Ramos (cell line): ENCODE results near the gene MRPL52.
"Not testable (repeated sequence)": the region's sequence is repeated elsewhere in the genome, so short reads cannot be mapped to it uniquely, and the experiment has no call there.

Experiments
- in situ Hi-C: fragments of 300-500 bp; cut with MboI; formaldehyde crosslinking; loops from one replicate; pipeline ENCODE4 v1.14.3; 2022; ENCODE audit warnings: low sequenced_read_pairs; ENCODE audit not compliant: unreplicated experiment

The MRPL52 gene

DNA sequence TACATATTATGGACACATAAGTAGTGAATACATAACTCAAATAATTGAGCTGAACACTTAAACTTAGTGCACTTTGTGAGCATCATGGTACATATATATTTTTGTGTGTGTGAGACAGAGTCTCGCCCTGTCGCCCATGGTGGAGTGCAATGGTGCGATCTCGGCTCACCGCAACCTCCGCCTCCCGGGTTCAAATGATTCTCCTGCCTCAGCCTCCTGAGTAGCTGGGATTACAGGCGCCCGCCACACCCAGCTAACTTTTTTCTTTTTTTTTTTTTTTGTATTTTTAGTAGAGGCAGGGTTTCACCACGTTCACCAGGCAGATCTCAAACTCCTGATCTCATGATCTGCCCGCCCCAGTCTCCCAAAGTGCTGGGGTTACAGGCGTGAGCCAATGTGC lies 22.5 kb downstream of the MRPL52 start:
- in situ Hi-C loops: not testable (repeated sequence)

DNA sequence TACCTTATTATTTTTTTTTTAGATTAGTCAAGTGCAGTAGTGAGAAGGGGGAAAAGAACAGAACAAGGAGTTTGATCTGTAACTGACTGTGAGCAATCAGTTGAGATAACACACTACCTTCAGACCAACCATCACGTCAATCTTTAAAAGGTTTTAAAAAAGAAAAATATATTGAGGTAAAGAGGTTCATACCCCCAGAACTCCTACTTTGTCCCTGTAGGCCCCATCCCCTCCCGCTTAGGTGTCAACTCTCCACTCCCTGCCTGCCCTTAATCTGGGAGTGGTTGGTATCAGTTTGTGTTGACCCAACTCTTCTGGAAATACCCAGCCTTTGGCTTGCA lies 22.9 kb downstream of the MRPL52 start:
- in situ Hi-C loops: no loop called here

DNA sequence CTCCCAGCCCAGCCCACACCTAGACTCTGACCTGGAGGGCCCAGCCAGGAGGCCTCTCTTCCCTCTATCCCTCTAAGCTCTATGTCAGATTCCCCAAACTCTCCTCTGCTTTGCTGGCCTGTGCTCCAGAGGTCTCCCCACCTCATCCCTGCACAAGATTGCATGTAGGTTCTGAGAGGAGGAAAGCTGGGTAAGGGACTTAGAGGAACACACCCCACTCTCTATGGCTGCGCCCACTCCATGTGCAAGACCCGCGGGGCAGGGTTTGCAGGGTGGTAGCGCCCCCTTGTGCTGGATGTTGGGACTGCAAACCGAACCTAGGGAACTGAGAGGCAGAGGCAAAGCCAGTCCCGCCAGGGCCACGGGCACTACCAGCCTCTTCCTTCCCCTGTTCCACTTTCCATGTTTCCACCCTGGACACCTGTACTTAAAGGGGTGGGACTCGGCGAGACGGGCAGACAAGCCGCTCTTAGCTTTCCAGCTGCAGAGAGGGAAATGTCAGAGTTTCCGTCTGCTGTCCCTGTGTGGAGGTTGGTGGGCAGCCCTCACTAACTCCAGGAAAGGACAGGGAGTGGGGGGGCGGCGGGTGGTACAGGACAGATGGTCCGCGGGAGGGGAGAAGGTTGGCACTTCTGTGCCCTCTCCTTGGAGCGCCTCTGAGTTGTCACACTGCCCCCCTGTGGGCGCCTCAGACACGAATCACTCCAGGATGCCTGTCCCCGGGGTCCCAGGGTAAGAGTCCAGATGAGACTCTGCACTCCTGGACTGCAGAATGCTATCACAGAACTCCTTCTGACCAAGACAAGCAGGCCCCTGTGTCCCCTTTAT lies 23.5 kb downstream of the MRPL52 start:
- in situ Hi-C loops: no loop called here

DNA sequence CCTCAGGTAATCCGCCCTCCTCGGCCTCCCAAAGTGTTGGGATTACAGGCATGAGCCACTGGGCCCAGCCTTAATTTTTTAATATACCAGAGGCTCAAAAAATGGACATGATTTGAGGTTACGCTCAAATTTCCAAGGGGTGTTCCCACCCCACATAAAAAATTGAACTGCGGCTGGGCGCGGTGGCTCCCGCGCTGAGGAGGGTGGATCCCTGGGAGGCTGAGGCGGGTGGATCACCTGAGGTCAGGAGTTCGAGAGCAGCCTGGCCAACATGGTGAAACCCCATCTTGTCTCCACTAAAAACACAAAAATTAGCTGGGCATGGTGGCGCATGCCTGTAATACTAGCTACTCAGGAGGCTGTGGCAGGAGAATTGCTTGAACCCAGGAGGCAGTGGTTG lies 24.6 kb downstream of the MRPL52 start:
- in situ Hi-C loops: not testable (repeated sequence)

DNA sequence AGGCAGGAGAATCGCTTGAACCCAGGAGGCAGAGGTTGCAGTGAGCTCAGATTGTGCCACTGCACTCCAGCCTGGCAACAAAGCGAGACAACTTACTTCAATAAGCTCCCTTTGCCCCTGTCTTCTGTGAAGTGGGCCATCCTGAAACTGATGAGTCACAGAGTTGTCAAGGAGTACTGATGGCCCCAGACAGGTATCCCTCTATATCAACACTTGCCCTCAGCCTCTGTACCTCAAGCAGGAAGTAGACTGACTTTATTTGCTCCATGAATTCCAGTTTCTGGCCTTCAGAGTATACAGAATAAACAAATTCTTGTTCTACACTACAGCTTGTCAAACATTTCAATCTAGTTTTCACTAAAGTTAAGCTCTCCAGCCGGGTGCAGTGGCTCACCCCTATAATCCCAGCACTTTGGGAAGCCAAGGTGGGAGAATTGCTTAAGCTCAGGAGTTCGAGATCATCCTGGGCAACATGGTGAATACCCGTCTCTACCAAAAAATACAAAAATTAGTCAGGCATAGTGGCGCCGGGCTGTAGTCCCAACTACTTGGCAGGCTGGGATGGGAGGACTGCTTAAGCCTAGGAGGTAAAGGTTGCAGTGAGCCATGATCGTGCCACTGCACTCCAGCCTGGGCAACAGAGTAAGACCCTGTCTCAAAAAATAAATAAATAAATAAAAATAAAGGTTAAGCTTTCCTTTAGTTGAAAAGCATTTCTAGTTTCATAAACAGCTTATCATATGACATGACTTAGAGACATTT lies 25.5 kb downstream of the MRPL52 start:
- in situ Hi-C loops: loop anchor here (5.0 kb wide), 1 partner anchor 278 kb away; no protein-coding TSS in a partner anchor

DNA sequence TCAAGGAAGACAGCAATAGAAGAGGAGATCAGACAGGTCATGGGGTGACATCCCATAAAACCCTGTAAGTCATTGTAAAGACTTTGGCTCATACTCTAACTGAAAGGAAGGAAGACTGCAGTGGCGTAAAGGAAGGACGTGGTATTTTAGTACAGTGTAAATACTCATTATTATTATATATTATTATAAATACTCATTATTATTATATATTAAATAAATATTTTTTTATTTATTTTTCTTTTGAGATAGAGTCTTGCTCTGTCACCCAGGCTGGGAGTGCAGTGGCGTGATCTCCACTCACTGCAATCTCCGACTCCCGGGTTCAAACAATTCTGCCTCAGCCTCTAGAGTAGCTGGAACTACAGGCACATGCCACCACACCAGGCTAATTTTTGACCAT lies 26.7 kb downstream of the MRPL52 start:
- in situ Hi-C loops: loop anchor here (5.0 kb wide), 1 partner anchor 279 kb away; no protein-coding TSS in a partner anchor

DNA sequence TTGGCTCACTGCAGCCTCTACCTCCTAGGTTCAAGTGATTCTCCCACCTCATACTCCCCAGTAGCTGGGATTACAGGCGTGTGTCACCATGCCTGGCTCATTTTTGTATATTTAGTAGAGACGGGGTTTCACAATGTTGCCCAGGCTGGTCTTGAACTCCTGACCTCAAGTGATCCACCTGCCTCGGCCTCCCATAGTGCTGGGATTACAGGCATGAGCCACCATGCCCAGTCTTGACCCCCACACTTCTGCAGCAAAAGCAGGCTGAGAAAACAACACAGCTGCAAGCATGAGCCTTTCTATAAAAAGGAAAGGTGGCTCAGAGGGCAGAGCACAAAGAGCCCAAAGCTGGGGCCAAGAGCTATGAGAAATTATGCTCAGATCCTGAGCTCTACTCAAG lies 30.7 kb downstream of the MRPL52 start:
- in situ Hi-C loops: not testable (repeated sequence)

DNA sequence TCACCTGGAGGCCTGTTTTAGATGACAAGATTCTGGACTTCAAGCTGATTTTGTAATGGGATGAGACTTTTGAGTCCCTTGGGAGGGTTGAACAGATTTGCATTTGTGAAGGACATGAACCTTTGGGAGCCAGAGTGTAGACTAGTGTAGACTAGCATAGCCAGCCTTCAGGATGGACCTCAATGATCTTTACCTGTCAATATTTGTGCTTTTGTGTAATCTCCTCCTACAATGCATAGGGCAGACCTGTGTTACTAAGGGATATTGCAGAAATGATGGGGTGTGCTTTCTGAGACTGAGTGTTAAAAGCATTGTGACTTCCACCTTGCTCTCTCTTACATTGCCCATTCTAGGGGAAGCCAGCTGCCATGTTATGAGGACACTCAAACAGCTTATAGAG lies 32.0 kb downstream of the MRPL52 start:
- in situ Hi-C loops: no loop called here

DNA sequence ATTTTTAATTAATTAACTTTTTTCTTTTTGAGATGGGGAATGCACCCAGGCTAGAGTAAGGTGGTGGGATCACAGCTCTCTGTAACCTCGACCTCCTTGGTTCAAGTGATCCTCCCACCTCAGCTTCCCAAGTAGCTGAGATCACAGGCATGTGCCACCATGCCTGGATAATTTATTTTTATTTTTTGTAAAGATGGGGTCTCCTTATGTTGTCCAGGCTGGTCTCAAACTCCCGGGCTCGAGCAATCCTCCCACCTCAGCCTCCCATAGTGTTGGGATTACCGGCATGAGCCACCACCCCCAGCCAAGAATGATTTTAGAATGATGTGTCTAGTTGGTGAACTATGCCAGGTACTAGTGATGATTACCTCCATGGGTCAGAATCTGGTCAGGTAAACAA lies 35.3 kb downstream of the MRPL52 start:
- in situ Hi-C loops: no loop called here

DNA sequence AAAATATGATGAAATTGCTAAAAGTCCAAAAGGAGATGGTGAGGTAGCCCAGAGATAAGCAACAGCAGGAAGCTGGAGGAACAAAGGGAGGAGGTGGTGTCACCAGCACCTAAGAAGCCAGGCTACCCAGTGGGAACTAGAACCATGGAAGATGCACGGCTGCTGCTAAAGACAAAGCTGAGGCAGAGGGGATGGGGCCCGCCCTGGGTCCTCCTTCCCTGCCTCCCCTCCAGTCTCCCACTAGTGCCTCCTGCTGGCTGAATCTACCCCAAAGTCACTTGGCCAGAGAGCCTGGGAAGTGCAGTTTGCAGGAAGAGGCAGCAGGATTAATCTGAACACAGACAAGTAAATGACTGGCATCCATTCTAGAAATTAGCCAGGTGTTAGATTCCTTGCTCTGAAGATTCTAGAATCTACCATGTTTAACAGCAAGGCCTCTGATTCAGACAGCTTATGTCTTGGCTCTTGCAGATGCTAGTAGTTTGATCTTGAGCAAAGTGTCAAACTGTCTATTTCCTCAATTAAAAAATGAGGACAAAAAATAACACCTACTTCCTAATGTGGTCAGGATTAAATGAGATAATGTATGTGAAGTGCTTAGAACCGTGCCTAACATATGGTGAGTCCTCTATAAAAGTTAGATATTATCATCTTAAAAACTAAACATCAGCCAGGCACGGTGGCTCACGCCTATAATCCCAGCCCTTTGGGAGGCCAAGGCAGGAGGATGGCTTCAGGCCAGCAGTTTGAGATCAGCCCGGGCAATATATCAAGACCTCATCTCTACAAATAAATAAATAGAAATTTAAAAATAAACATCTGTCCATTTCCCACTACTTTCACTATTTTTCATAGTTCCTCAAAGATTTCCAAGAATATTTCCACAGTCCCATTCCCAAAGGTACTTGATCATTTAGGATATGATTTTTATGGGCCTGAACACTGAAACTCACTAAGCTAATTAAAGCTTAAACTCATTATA lies 36.0 kb downstream of the MRPL52 start:
- in situ Hi-C loops: no loop called here

DNA sequence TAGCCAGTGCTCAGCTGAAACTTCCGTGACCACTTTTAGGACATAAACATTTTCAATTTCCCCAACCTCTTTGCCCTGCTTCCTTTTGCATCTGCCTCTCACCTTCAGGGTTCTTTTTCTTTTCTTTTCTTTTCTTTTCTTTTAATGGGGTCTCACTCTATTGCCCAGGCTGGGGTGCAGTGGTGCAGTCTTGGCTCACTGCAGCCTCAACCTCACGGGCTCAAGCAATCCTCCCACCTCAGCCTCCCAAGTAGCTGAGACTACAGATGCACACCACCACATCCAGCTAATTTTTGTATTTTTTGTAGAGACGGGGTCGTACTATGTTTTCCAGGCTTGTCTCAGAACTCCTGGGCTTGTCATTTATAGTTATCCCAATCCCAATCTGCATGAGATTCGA lies 37.2 kb downstream of the MRPL52 start:
- in situ Hi-C loops: no loop called here

DNA sequence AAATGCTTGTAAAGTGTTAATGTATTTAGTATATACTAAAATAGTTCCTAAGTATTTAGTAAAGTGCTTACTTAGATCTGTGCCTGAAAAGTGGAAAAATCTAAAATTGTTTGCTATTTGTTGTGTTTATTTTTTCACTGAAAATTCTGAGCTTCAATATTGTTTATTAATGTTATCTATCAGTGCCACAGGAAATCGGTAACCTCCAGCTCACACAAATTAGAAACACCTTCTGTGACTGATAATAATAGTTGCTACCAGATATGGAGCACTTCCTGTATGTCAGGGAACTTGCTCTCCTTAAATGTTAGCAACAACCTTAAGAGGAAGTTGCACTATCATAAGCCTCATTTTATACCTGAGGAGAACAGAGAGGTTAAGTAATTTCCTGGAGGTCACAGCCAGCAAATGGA lies 41.1 kb downstream of the MRPL52 start:
- in situ Hi-C loops: no loop called here

DNA sequence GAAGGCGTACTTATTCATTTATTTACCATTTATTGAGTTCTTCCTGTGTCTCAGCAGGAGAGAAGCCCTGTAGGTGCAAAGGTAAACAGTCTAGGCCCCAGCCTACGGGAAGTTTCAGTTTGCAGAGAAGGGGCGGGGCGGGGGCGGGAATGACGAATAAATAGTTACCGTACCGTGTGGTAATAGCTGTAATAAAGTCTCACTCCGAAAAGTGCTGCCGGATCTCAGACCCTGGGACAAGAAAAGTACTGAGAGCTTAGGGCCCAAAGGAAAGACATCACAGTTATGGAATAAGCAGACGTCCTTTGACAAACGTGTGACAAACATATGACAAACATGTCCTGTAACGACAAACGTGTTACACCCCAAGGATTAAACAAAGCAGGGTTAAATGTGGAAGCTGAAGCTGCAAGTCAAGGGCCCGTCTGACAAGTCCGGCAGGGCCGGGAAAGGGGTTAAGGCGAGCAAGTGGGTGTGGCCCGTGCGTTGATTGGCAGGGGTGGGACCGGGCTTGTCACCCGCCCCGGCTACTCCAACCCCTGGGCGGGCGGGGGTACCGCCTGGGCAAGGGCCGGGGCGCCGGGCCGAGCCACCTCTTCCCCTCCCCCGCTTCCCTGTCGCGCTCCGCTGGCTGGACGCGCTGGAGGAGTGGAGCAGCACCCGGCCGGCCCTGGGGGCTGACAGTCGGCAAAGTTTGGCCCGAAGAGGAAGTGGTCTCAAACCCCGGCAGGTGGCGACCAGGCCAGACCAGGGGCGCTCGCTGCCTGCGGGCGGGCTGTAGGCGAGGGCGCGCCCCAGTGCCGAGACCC lies 41.7 kb downstream of the MRPL52 start, which contains the start of gene LRP10:
Gene LRP10 (plus strand): TSS at position 517 of the 809 bp plus-strand sequence. CDS start 564 bp downstream, outside the sequence.
- in situ Hi-C loops: no loop called here

DNA sequence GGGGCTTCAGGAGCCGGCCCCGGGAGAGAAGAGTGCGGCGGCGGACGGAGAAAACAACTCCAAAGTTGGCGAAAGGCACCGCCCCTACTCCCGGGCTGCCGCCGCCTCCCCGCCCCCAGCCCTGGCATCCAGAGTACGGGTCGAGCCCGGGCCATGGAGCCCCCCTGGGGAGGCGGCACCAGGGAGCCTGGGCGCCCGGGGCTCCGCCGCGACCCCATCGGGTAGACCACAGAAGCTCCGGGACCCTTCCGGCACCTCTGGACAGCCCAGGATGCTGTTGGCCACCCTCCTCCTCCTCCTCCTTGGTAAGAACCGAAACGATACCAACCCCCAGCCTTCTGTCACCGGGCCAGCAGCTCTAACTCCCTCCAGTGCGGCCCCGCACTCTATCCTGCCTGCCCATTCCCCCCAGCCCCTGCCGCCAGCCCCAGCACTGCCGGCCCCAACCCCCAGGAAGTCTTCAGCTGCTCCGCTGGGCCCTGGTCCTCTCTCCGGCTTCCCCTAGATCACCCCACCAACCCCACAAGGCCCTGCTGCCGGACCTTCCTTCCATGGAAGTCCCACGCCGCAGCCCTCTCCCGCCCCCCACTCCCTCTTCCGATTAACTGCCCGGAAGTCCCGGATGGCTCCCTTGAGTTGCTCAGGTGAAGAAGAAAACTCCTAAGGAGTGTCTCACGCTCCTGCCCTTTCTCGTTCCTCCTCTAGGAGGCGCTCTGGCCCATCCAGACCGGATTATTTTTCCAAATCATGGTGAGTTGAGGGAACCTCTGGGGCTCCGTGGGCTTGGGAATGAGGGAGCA lies 42.5 kb downstream of the MRPL52 start:
- in situ Hi-C loops: no loop called here

DNA sequence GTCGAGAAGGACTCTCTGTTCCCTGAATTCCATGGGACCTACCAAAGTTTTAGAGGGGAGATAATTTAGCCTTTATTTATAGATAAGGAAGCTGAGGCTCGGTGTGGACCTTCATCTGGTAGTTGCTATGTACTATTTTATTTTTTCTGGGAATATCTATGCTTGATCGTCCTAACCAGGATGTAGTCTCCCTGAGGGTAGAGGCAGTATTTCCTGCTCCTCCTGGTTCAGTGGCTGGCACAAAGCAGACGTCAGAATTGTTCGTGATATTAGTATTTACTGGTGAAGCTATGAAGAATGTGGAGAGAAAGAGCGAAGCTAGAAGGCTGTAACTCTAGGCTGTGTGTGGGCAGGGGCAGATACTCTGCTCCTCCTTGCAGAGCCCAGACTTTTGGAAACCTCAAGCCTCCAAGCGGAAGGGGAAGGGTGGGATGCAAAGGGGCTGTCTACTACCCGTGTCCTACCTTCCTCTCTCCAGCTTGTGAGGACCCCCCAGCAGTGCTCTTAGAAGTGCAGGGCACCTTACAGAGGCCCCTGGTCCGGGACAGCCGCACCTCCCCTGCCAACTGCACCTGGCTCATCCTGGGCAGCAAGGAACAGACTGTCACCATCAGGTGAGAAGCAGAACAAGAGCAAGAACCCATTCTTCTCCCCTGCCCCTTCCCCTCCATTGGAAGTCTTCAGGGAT lies 43.3 kb downstream of the MRPL52 start:
- in situ Hi-C loops: no loop called here

DNA sequence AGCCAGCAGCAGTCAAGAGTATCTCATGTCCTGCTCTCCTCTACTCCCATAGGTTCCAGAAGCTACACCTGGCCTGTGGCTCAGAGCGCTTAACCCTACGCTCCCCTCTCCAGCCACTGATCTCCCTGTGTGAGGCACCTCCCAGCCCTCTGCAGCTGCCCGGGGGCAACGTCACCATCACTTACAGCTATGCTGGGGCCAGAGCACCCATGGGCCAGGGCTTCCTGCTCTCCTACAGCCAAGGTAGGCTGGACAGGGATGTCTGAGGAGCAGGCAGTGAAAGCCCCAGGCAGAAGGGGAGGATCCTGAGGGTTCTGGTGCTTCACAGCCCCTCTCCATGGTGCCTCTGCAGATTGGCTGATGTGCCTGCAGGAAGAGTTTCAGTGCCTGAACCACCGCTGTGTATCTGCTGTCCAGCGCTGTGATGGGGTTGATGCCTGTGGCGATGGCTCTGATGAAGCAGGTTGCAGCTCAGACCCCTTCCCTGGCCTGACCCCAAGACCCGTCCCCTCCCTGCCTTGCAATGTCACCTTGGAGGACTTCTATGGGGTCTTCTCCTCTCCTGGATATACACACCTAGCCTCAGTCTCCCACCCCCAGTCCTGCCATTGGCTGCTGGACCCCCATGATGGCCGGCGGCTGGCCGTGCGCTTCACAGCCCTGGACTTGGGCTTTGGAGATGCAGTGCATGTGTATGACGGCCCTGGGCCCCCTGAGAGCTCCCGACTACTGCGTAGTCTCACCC lies 45.5 kb downstream of the MRPL52 start:
- in situ Hi-C loops: no loop called here

DNA sequence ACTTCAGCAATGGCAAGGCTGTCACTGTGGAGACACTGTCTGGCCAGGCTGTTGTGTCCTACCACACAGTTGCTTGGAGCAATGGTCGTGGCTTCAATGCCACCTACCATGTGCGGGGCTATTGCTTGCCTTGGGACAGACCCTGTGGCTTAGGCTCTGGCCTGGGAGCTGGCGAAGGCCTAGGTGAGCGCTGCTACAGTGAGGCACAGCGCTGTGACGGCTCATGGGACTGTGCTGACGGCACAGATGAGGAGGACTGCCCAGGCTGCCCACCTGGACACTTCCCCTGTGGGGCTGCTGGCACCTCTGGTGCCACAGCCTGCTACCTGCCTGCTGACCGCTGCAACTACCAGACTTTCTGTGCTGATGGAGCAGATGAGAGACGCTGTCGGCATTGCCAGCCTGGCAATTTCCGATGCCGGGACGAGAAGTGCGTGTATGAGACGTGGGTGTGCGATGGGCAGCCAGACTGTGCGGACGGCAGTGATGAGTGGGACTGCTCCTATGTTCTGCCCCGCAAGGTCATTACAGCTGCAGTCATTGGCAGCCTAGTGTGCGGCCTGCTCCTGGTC lies 46.1 kb downstream of the MRPL52 start:
- in situ Hi-C loops: no loop called here
